ENCODE data around the gene SMOC2.

DNA sequence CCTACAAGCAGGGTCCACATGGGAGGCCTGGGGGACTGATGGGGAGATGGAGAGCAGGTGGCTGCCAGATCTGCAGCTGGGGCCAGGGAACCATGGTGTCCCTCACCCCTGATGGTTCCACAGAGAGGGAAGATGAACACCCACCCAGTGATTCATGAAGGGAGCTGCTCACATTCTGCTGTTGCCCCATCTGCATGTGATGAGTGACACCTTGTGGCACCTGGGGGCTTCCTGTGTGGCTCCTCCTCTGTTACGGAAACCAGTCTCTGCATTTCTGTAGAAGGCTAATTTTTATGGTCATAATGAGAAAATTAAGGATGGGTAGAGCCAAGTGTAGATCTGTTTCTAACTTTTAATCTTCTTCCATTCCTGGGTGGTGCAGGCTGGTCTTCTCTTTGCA is 217.1 kb downstream of the SMOC2 start:
- TF ChIP-seq CTCF (IDR thresholded peaks at IDR 0.05) (no peak), POLR2A (IDR thresholded peaks at IDR 0.05) (no peak)
